HG02840 (cell line): ENCODE measurements around the gene CAPN5.

ENCODE experiments used
- ATAC-seq: cut with Tn5 transposase; IDR thresholded peaks from one replicate; pipeline ENCODE4 v1.9.1; 2021; ENCODE audit warnings: mild to moderate bottlenecking, moderate library complexity, moderate number of reproducible peaks; ENCODE audit not compliant: unreplicated experiment, low FRiP score

The CAPN5 gene

GRCh38 chr11:77113382-77114088 is 46.8 kb downstream of the CAPN5 start:
- no peak for ATAC-seq

GRCh38 chr11:77114089-77114463 is 47.3 kb downstream of the CAPN5 start:
- no peak for ATAC-seq

- no peak for ATAC-seq
Observed at GRCh38 chr11:77115181-77115611, 48.4 kb downstream of the CAPN5 start.

GRCh38 chr11:77115956-77116355 is 49.2 kb downstream of the CAPN5 start:
- no peak for ATAC-seq

- no peak for ATAC-seq
Observed at GRCh38 chr11:77117492-77117891, 50.7 kb downstream of the CAPN5 start.

GRCh38 chr11:77118086-77118485 is 51.3 kb downstream of the CAPN5 start:
- no peak for ATAC-seq

- ATAC-seq = no peak
Observed at GRCh38 chr11:77118971-77119370, 52.2 kb downstream of the CAPN5 start.

- no peak for ATAC-seq
Observed at GRCh38 chr11:77119531-77119936, 52.8 kb downstream of the CAPN5 start.

GRCh38 chr11:77120571-77120970 is 53.8 kb downstream of the CAPN5 start:
- ATAC-seq = no peak

GRCh38 chr11:77121096-77121640 is 54.4 kb downstream of the CAPN5 start:
- no peak for ATAC-seq

- ATAC-seq = no peak
Observed at GRCh38 chr11:77121876-77122575, 55.3 kb downstream of the CAPN5 start.

GRCh38 chr11:77122576-77123212 is 55.9 kb downstream of the CAPN5 start:
- no peak for ATAC-seq

GRCh38 chr11:77123591-77123990 is 56.8 kb downstream of the CAPN5 start:
- ATAC-seq = no peak

- no peak for ATAC-seq
Observed at GRCh38 chr11:77124041-77124440, 57.3 kb downstream of the CAPN5 start.

- no peak for ATAC-seq
Observed at GRCh38 chr11:77124488-77124887, 57.7 kb downstream of the CAPN5 start.

- ATAC-seq = no peak
Observed at GRCh38 chr11:77125191-77125590, 58.4 kb downstream of the CAPN5 start.

- no peak for ATAC-seq
Observed at GRCh38 chr11:77125695-77126094, 58.9 kb downstream of the CAPN5 start.

GRCh38 chr11:77126156-77126775 is 59.5 kb downstream of the CAPN5 start:
- no peak for ATAC-seq

- ATAC-seq = no peak
Observed at GRCh38 chr11:77126861-77127234, 60.1 kb downstream of the CAPN5 start.

GRCh38 chr11:77127235-77127911 is 60.6 kb downstream of the CAPN5 start:
- ATAC-seq = no peak
